ENCODE results near the gene KCNJ1. TPM values are rescaled to one million over a fixed set of nuclear protein-coding genes. Genes with fewer than 3 reads are reported as not detected.

KCNJ1 gene
- polyA plus RNA-seq, 1 of the 3 experiments (the other 2 are of a cell fraction) = not detected

DNA sequence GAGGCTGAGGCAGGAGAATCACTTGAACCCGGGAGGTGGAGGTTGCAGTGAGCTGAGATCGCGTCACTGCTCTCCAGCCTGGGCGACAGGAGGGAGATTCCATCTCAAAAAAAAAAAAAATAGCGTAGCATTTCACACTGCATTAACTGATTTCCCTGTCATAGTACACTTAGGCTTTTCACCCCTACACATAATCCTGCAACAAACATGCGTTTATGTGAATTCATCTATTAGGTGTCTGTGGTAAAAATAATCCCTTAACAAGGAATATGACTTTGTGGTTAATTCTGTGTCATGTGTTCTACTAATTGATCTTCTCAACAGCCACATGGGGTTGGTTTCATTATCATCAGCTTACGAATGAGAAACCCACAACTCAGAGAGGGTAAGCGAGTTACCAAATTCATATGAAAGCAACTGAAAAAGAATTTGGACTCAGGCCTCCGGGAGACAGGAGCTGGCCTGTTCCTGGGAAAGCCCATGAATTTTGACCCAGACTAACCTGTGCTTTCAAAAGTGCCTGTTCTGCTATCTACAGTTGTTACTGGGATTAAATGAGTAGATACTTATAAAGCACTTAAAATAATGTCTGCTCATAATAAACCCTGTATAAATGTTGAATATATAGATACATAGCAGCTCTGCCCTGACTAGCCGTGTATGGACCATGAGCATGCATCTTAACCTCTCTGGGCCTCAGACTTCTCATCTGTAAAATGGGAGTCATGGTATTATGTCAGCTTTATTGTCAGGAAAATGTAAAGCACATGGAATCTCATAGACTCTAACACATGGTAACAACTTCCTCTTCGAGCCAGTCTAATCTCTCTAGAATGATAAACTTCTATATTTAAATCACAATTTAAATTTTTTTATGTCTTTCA lies 36.6 kb downstream of the KCNJ1 start:
- H3K79me2 ChIP-seq (ENCODE audit: insufficient read depth) = no peaks in the 10 kb centered on the region
- ChIA-PET CTCF (interaction anchor here (0.5 to 8.6 kb wide), 75 partner anchors 9 to 1840 kb away, joined by 3 to 123 read pairs (median 6); no protein-coding TSS in a partner anchor), POLR2A (no interaction called here)
- 96% methylated on average over 11 of the region's 11 CpGs for WGBS (ENCODE audit: low lambda C conversion rate)
- H3K27ac ChIP-seq (ENCODE audit: low read depth in 2 of 2, low read length in 1 of 2) = peak overlapping the region in 1 of 2 experiments; percentile 27; a peak in 1 of 4 replicates
- no peaks in the 10 kb centered on the region for H3K36me3 ChIP-seq (replicated peaks in 1 of 2; ENCODE audit: control insufficient read depth in 1 of 2, insufficient read depth in 2 of 2, low read length in 1 of 2)
- no peak overlapping the region for H3K9ac ChIP-seq
- H3K4me3 ChIP-seq (ENCODE audit: low read depth in 2 of 2, low read length in 1 of 2) = peak overlapping the region in 1 of 2 experiments; percentile 34; a peak in 1 of 4 replicates
- no peaks in the 10 kb centered on the region for H3K27me3 ChIP-seq (ENCODE audit: insufficient read depth)
- 0 out of 2 replicates have a peak overlapping the region, but pooled peaks have one; percentile 13 for H3K4me2 ChIP-seq
- H3K4me1 ChIP-seq (ENCODE audit: control insufficient read depth in 1 of 2, insufficient read depth in 2 of 2, low read depth in 1 of 2, low read length in 1 of 2) = peaks cover 0 to 6% of the 10 kb centered on the region in 2 experiments; a peak in 1 of 4 replicates
- DNase-seq = no peak
- TF ChIP-seq, protein P1, sequence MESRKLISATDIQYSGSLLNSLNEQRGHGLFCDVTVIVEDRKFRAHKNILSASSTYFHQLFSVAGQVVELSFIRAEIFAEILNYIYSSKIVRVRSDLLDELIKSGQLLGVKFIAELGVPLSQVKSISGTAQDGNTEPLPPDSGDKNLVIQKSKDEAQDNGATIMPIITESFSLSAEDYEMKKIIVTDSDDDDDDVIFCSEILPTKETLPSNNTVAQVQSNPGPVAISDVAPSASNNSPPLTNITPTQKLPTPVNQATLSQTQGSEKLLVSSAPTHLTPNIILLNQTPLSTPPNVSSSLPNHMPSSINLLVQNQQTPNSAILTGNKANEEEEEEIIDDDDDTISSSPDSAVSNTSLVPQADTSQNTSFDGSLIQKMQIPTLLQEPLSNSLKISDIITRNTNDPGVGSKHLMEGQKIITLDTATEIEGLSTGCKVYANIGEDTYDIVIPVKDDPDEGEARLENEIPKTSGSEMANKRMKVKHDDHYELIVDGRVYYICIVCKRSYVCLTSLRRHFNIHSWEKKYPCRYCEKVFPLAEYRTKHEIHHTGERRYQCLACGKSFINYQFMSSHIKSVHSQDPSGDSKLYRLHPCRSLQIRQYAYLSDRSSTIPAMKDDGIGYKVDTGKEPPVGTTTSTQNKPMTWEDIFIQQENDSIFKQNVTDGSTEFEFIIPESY (IDR thresholded peaks at IDR 0.05; ENCODE audit: borderline replicate concordance, low read depth) = no peak
- TF ChIP-seq, protein P2, sequence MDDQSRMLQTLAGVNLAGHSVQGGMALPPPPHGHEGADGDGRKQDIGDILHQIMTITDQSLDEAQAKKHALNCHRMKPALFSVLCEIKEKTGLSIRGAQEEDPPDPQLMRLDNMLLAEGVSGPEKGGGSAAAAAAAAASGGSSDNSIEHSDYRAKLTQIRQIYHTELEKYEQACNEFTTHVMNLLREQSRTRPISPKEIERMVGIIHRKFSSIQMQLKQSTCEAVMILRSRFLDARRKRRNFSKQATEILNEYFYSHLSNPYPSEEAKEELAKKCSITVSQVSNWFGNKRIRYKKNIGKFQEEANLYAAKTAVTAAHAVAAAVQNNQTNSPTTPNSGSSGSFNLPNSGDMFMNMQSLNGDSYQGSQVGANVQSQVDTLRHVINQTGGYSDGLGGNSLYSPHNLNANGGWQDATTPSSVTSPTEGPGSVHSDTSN (IDR thresholded peaks at IDR 0.05) = no peak
- TF ChIP-seq CHD2 (IDR thresholded peaks at IDR 0.05; ENCODE audit: low read length, partially characterized antibody) (no peak), TEAD4 (IDR thresholded peaks at IDR 0.05; ENCODE audit: borderline replicate concordance, insufficient read depth) (no peak), SIN3A (IDR thresholded peaks at IDR 0.05; ENCODE audit: borderline replicate concordance, low read depth, low read length) (no peak), POLR2AphosphoS5 (IDR thresholded peaks at IDR 0.05; ENCODE audit: low read depth, low read length) (no peak), RCOR1 (IDR thresholded peaks at IDR 0.05; ENCODE audit: low read length) (no peak), FOXJ3 (CRISPR knock-in tag; IDR thresholded peaks at IDR 0.05) (no peak), RXRA (IDR thresholded peaks at IDR 0.05; ENCODE audit: borderline replicate concordance, low read depth) (no peak), NFIC (IDR thresholded peaks at IDR 0.05; ENCODE audit: borderline replicate concordance) (no peak), MXI1 (IDR thresholded peaks at IDR 0.05; ENCODE audit: low read depth, low read length) (no peak), EZH2phosphoT487 (IDR thresholded peaks at IDR 0.05; ENCODE audit: borderline replicate concordance, low read depth) (no peak), GABPA (IDR thresholded peaks at IDR 0.05; ENCODE audit: low read depth) (no peak), RFX5 (IDR thresholded peaks at IDR 0.05; ENCODE audit: low read length) (no peak), TCF12 (IDR thresholded peaks at IDR 0.05) (no peak)
- TF ChIP-seq, protein P3, sequence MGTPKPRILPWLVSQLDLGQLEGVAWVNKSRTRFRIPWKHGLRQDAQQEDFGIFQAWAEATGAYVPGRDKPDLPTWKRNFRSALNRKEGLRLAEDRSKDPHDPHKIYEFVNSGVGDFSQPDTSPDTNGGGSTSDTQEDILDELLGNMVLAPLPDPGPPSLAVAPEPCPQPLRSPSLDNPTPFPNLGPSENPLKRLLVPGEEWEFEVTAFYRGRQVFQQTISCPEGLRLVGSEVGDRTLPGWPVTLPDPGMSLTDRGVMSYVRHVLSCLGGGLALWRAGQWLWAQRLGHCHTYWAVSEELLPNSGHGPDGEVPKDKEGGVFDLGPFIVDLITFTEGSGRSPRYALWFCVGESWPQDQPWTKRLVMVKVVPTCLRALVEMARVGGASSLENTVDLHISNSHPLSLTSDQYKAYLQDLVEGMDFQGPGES (IDR thresholded peaks at IDR 0.05; ENCODE audit: low read depth, low read length) = no peak
- TF ChIP-seq, protein P4, sequence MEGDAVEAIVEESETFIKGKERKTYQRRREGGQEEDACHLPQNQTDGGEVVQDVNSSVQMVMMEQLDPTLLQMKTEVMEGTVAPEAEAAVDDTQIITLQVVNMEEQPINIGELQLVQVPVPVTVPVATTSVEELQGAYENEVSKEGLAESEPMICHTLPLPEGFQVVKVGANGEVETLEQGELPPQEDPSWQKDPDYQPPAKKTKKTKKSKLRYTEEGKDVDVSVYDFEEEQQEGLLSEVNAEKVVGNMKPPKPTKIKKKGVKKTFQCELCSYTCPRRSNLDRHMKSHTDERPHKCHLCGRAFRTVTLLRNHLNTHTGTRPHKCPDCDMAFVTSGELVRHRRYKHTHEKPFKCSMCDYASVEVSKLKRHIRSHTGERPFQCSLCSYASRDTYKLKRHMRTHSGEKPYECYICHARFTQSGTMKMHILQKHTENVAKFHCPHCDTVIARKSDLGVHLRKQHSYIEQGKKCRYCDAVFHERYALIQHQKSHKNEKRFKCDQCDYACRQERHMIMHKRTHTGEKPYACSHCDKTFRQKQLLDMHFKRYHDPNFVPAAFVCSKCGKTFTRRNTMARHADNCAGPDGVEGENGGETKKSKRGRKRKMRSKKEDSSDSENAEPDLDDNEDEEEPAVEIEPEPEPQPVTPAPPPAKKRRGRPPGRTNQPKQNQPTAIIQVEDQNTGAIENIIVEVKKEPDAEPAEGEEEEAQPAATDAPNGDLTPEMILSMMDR (IDR thresholded peaks at IDR 0.05) = no peak
- TF ChIP-seq, protein P5, sequence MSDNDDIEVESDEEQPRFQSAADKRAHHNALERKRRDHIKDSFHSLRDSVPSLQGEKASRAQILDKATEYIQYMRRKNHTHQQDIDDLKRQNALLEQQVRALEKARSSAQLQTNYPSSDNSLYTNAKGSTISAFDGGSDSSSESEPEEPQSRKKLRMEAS (IDR thresholded peaks at IDR 0.05; ENCODE audit: low read depth) = no peak
- TF ChIP-seq, protein P6, sequence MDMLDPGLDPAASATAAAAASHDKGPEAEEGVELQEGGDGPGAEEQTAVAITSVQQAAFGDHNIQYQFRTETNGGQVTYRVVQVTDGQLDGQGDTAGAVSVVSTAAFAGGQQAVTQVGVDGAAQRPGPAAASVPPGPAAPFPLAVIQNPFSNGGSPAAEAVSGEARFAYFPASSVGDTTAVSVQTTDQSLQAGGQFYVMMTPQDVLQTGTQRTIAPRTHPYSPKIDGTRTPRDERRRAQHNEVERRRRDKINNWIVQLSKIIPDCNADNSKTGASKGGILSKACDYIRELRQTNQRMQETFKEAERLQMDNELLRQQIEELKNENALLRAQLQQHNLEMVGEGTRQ (IDR thresholded peaks at IDR 0.05; ENCODE audit: borderline replicate concordance, low read depth, low read length) = no peak
- TF ChIP-seq, protein P7, sequence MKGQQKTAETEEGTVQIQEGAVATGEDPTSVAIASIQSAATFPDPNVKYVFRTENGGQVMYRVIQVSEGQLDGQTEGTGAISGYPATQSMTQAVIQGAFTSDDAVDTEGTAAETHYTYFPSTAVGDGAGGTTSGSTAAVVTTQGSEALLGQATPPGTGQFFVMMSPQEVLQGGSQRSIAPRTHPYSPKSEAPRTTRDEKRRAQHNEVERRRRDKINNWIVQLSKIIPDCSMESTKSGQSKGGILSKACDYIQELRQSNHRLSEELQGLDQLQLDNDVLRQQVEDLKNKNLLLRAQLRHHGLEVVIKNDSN (IDR thresholded peaks at IDR 0.05; ENCODE audit: borderline replicate concordance, low read depth) = no peak
- peaks cover 11% of the 10 kb centered on the region for H3F3A ChIP-seq (replicated peaks; ENCODE audit: insufficient read depth)
- peak overlapping the region; percentile 77; the same call in 1 of the 2 replicates for H2AFZ ChIP-seq (ENCODE audit: low read depth)
- no peaks in the 10 kb centered on the region for H4K20me1 ChIP-seq (ENCODE audit: insufficient read depth)
- no peaks in the 10 kb centered on the region for H3K9me3 ChIP-seq
- H3K9me2 ChIP-seq = no peaks in the 10 kb centered on the region
